HG03060 (cell line): ENCODE data around the gene CPEB4.

Experiments used
- ATAC-seq: cut with Tn5 transposase; IDR thresholded peaks from one replicate; pipeline ENCODE4 v1.9.1; 2021; ENCODE audit warnings: low read depth, moderate number of reproducible peaks; ENCODE audit not compliant: unreplicated experiment

The CPEB4 gene

GRCh38 chr5:173887610-173888472 is at the start of gene CPEB4:
CPEB4 (plus strand) TSS chr5:173888349; CDS start chr5:173889734, 1,385 bp downstream.
- ATAC-seq = peak; percentile 91

- ATAC-seq = no peak
Measured at GRCh38 chr5:173839117-173839713, 48.9 kb upstream of the CPEB4 start.

- no peak for ATAC-seq
Measured at GRCh38 chr5:173840111-173840983, 47.8 kb upstream of the CPEB4 start.

- no peak for ATAC-seq
Measured at GRCh38 chr5:173841710-173842109, 46.4 kb upstream of the CPEB4 start.

GRCh38 chr5:173843794-173844193 is 44.4 kb upstream of the CPEB4 start:
- no peak for ATAC-seq

- ATAC-seq = no peak
Measured at GRCh38 chr5:173845321-173845720, 42.8 kb upstream of the CPEB4 start.

GRCh38 chr5:173846929-173847501 is 41.1 kb upstream of the CPEB4 start:
- ATAC-seq = no peak

GRCh38 chr5:173848986-173849596 is 39.1 kb upstream of the CPEB4 start:
- ATAC-seq = no peak

- no peak for ATAC-seq
Measured at GRCh38 chr5:173849908-173850307, 38.2 kb upstream of the CPEB4 start.

GRCh38 chr5:173850659-173851058 is 37.5 kb upstream of the CPEB4 start:
- ATAC-seq = no peak

GRCh38 chr5:173851595-173852243 is 36.4 kb upstream of the CPEB4 start:
- ATAC-seq = no peak

GRCh38 chr5:173852790-173853359 is 35.3 kb upstream of the CPEB4 start:
- no peak for ATAC-seq

GRCh38 chr5:173853370-173854131 is 34.6 kb upstream of the CPEB4 start:
- no peak for ATAC-seq

GRCh38 chr5:173855162-173855994 is 32.8 kb upstream of the CPEB4 start:
- ATAC-seq = no peak

- ATAC-seq = no peak
Measured at GRCh38 chr5:173855995-173856656, 32.0 kb upstream of the CPEB4 start.

- no peak for ATAC-seq
Measured at GRCh38 chr5:173857234-173857633, 30.9 kb upstream of the CPEB4 start.

- no peak for ATAC-seq
Measured at GRCh38 chr5:173858021-173858669, 30.0 kb upstream of the CPEB4 start.
